Activated CD8-positive, alpha-beta memory T cell treated with anti-CD3 and anti-CD28 coated beads, Interleukin-2, amount 10 ng/mL, durations not matched to agents 7 days and 5 days (primary cell): Measurements from ENCODE around the gene DNLZ. TPM values are rescaled to one million over a fixed set of nuclear protein-coding genes. Genes with fewer than 3 reads are reported as not detected.

Experiments used
- ATAC-seq: fragments of 150-1000 bp; cut with Tn5 transposase; one replicate; pipeline ENCODE4 v1.10.0; 2021; ENCODE audit warnings: moderate library complexity
- CTCF ChIA-PET: fragments of 350-600 bp; sonication (Branson Sonifier 250); formaldehyde crosslinking; loops from one replicate; lab custom pipeline; 2021; ENCODE audit warnings: antibody characterized with exemption; lab: Charles Lee
- DNase-seq: peaks from one replicate; pipeline ENCODE4 v3.0.0-alpha.2; 2020
- H3K27ac Mint-ChIP-seq: one replicate; pipeline ENCODE4 v1.8.0; 2021; ENCODE audit warnings: mild to moderate bottlenecking, mixed read lengths
- H3K27me3 Mint-ChIP-seq: one replicate; pipeline ENCODE4 v1.8.0; 2021; ENCODE audit warnings: mixed read lengths
- H3K36me3 Mint-ChIP-seq: one replicate; pipeline ENCODE4 v1.8.0; 2021; ENCODE audit warnings: mild to moderate bottlenecking, mixed read lengths
- H3K4me1 Mint-ChIP-seq: one replicate; pipeline ENCODE4 v1.8.0; 2021; ENCODE audit warnings: mixed read lengths
- H3K4me3 Mint-ChIP-seq: one replicate; pipeline ENCODE4 v1.8.0; 2021; ENCODE audit warnings: mild to moderate bottlenecking, moderate library complexity, mixed read lengths
- H3K9me3 Mint-ChIP-seq: one replicate; pipeline ENCODE4 v1.8.0; 2022; ENCODE audit warnings: low read depth, mixed read lengths
- total RNA-seq, 2 experiments: library from RNA; stranded (reverse); gene quantifications; one replicate each; pipeline ENCODE4 v1.2.3, GENCODE V29; 2021

Gene DNLZ
- total RNA-seq, 2 experiments from 2014 or later = 22.4 to 23.7 TPM

DNA sequence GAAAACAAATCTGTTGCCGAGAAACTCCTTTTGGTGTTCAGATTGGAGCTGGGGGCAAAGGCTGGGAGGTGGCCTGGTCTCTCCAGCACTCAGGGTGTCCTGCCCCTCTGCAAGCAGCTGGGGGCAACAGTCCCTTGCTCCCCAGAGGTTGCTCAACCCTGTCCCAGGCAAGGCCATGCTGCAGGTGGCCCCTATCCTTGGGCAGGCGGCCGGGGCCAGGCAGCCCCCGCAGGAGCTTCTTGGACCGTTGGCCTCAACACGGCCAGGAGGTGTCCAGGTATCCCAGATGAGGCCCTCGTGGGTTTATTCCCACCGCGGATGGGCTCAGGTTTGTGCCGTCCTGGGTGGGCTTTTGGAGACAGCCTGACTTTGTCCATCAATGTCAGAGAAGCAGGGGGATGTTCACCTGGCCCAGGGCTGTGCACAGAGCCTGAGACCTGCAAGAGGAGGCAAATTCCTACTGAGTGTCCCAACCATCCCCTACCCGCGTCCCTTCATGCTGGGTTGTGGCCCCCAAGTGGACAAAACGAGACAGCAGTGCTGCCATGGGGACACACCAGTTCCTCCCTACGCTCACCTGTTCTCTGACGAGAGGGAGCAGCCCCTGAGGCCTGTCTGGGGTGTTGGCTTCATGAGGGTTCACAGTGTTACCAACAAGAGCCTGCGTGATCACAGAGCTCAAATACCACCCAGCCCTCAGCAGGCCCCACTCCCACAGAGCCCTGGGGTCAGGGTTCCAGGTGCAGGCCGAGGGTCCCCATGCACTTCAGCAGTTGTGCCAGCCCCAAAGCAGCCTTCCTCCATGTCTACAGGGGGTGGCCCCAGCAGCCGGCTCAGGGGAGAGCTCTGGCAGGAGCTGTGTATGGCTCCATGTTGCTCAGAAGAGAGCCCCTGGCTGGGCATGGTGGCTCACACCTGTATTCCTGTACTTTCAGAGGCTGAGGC is 50.2 kb downstream of the DNLZ start:
- ATAC-seq (no peak), DNase-seq (no peak)
- H3K4me1 Mint-ChIP-seq = peaks cover 7% of the 10 kb centered on the region
- CTCF ChIA-PET = interaction anchor here (0.6 to 2.1 kb wide), 7 partner anchors 50 to 127 kb away, joined by 3 to 14 read pairs (median 3); partner anchors contain the start of gene DNLZ
- no peak overlapping the region for H3K27ac Mint-ChIP-seq
- no peak overlapping the region for H3K4me3 Mint-ChIP-seq
- H3K9me3 Mint-ChIP-seq = peaks cover 16% of the 10 kb centered on the region
- no peaks in the 10 kb centered on the region for H3K27me3 Mint-ChIP-seq
- peaks cover 8% of the 10 kb centered on the region for H3K36me3 Mint-ChIP-seq

DNA sequence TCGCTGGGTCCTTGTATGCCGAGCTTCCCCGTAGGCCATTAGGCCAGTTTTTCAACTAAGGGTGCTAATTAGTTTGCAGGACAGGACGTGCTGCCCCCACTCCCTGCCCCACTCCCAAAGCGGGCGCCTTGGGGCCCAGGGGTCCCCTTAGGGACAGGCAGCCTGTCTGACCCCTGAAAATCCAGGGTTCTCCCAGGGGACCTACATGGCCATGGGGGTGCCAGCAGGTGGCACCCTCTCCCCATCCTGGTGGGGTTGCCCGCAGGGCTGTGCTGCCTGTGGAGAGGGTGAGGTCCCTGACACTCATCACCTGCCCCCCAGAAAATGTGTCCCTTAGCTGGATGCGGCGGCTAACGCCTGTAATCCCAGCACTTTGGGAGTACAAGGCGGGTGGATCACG is 51.1 kb downstream of the DNLZ start:
- Mint-ChIP-seq H3K27ac (no peak overlapping the region), H3K4me1 (peaks cover 7% of the 10 kb centered on the region), H3K4me3 (no peak overlapping the region), H3K36me3 (peaks cover 8% of the 10 kb centered on the region), H3K27me3 (no peaks in the 10 kb centered on the region), H3K9me3 (peaks cover 16% of the 10 kb centered on the region)
- CTCF ChIA-PET = interaction anchor here (0.6 to 2.1 kb wide), 6 partner anchors 51 to 128 kb away, joined by 3 to 14 read pairs (median 3); partner anchors contain the start of gene DNLZ
- DNase-seq = peak; percentile 61
- ATAC-seq = peak; percentile 60

DNA sequence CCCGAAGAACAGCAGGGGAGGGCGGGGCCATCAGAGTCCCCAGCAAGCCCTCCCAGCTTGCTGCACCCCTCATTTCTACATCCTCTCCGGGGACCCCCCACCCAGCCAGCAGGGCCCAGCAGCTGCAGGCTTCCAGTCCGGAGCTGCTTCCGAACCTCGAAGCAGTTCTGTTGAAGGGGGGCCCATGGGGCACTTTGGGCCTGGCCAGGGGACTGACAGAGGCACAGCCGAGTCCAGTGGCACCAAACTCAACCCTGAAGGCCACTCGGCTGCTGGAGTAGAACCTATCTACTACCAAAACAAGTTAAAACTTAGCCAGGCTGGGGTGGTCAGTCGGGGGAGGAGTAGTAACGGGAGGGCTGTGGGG is 51.6 kb downstream of the DNLZ start:
- ATAC-seq (no peak), DNase-seq (no peak)
- H3K9me3 Mint-ChIP-seq = peaks cover 16% of the 10 kb centered on the region
- CTCF ChIA-PET = interaction anchor here (1.7 to 2.1 kb wide), 2 partner anchors 51 to 96 kb away, joined by 5 to 14 read pairs; partner anchors contain the start of gene DNLZ
- H3K4me3 Mint-ChIP-seq = no peak overlapping the region
- H3K27ac Mint-ChIP-seq = no peak overlapping the region
- H3K36me3 Mint-ChIP-seq = peaks cover 8% of the 10 kb centered on the region
- peaks cover 7% of the 10 kb centered on the region for H3K4me1 Mint-ChIP-seq
- no peaks in the 10 kb centered on the region for H3K27me3 Mint-ChIP-seq

DNA sequence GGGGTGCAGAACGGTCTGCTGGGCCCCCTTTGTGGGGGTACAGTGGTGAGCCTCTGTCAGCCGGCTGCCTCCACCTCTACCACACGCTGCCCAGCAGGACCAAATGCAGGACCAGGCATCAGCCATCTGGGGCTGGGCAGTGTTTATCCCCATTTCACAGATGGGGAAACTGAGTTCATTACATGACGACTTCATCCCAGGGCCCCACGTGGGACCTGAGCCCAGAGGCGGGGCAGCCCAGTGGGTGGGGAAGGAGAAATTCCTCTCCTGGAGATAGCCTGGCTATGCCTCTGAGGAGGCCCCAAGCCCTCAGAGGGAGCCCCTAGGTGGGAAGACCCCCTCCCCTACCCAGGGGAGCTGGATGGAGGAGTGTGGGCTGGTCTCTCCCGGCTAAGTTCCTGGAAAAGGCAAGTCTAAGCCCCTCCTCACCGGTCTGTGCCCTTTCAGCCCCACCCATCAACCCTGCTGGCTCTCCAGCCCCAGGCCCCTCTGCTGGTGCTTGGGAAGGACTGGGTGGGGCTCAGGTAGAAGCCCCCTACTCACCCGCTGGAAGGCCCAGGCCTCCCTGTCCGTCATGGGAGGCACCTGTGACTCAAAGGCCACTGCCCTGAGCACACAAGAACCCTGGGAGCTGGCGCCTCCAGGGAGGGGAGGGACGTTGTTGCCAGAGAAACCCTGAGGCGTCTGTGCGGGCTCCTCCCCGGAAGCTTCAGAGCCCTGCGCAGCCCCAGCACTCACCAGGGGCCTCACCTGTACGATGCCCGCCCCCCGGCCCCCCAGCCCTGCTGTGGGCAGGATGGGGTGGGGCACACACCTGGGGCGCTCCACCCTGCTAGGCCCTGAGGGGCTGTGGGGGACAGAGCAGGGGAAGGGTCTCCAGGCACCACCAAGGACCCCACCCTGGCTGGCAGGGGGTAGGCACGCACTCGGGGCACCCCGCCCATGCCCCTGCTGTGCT is 52.2 kb downstream of the DNLZ start:
- H3K9me3 Mint-ChIP-seq = peaks cover 14% of the 10 kb centered on the region
- H3K27me3 Mint-ChIP-seq = no peaks in the 10 kb centered on the region
- H3K4me1 Mint-ChIP-seq = peaks cover 6% of the 10 kb centered on the region
- CTCF ChIA-PET = interaction anchor here (1.7 to 2.1 kb wide), 2 partner anchors 52 to 97 kb away, joined by 5 to 14 read pairs; partner anchors contain the start of gene DNLZ
- no peak overlapping the region for H3K4me3 Mint-ChIP-seq
- peaks cover 5% of the 10 kb centered on the region for H3K36me3 Mint-ChIP-seq
- no peak for DNase-seq
- no peak for ATAC-seq
- H3K27ac Mint-ChIP-seq = no peak overlapping the region

DNA sequence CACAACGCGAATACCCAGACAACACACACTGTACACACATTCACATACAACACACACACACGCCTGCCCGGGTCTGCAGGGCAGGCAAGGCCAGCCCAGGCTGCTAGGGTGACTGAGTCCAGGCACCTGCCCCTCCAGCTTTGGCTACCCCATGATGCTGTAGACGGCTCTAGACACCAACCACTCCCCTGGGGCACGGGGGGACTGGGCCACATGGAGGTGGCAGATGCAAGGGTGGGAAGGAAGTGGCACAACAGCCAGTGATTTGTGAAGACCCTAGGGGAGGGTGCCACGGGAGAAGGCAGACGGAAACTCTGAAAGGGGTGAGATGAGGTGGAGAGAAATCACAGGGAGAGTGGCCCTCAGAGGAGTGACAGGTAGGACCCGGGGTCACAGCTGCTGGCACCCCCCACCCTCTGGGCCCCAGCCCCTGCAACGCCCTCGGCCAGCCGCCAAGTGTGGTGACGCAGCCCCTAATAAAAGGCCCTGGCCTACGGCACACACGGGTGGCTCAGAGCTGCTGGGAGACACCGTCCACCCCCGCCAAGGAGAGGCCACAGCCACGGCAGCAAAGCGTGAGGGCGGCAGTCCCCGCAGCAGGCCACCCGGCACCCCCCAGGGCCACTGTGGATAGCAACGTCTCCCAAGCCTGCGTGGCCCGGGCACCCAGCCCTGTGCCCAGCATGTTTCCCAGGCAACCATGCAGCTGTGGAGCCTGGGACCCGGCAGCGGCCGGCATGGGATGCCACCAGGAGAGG is 53.1 kb downstream of the DNLZ start:
- no peak for ATAC-seq
- no peaks in the 10 kb centered on the region for H3K27me3 Mint-ChIP-seq
- DNase-seq = no peak
- H3K9me3 Mint-ChIP-seq = peaks cover 8% of the 10 kb centered on the region
- peaks cover 3% of the 10 kb centered on the region for H3K4me1 Mint-ChIP-seq
- H3K36me3 Mint-ChIP-seq = no peaks in the 10 kb centered on the region
- CTCF ChIA-PET = no interaction called here
- H3K27ac Mint-ChIP-seq = no peak overlapping the region
- no peak overlapping the region for H3K4me3 Mint-ChIP-seq

DNA sequence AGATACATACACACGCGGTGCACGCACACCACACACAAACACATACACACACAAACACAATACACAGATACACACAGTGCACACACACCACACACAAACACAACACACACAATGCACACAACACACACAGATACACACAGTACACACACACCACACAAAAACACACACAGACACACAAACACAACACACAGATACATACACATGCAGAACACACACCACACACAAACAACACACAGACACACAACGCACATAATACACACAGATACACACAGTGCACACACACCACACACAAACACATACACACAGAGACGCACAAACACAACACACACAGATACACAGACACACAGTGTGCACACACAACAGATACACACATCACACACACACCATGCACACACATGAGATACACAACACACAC is 53.7 kb downstream of the DNLZ start:
- CTCF ChIA-PET = no interaction called here
- ATAC-seq (no peak), DNase-seq (no peak)
- H3K36me3 Mint-ChIP-seq = no peaks in the 10 kb centered on the region
- no peak overlapping the region for H3K4me3 Mint-ChIP-seq
- peaks cover 3% of the 10 kb centered on the region for H3K4me1 Mint-ChIP-seq
- no peaks in the 10 kb centered on the region for H3K27me3 Mint-ChIP-seq
- H3K27ac Mint-ChIP-seq = no peak overlapping the region
- peaks cover 4% of the 10 kb centered on the region for H3K9me3 Mint-ChIP-seq

Other genes with a start within 250 kb of the DNLZ start
- gene TMEM250, start 244.9 kb downstream of the DNLZ start, total RNA-seq = 10 to 100 TPM; 42.5 to 44.5 TPM
- gene LHX3, start 158.6 kb downstream of the DNLZ start, total RNA-seq = not detected
- 10 to 100 TPM; 11.2 to 13.6 TPM for gene QSOX2, start 117.9 kb downstream of the DNLZ start, total RNA-seq
- not detected for gene CCDC187, start 59.6 kb downstream of the DNLZ start, total RNA-seq
- gene GPSM1, start 36.2 kb downstream of the DNLZ start, total RNA-seq = 1 to 10 TPM; 4.5 to 6.7 TPM
- 1 to 10 TPM in 1 of 2 experiments, under 1 TPM in 1; 0.50 to 3.1 TPM for gene CARD9, start 9.9 kb upstream of the DNLZ start, total RNA-seq
- gene SNAPC4, start 36.4 kb upstream of the DNLZ start, total RNA-seq = 10 to 100 TPM; 12.4 to 17.0 TPM
- 10 to 100 TPM; 47.4 to 54.2 TPM for gene ENTR1, start 46.9 kb upstream of the DNLZ start, total RNA-seq
- gene PMPCA, start 46.9 kb upstream of the DNLZ start, total RNA-seq = 10 to 100 TPM; 64.0 to 76.5 TPM
- 10 to 100 TPM; 20.0 to 21.4 TPM for gene INPP5E, start 76.1 kb upstream of the DNLZ start, total RNA-seq
- 10 to 100 TPM; 88.0 to 96.7 TPM for gene SEC16A, start 119.3 kb upstream of the DNLZ start, total RNA-seq
- gene NOTCH1, start 182.3 kb upstream of the DNLZ start, total RNA-seq = 10 to 100 TPM; 67.3 to 73.5 TPM